ENCODE results near the gene CTIF. TPM values are rescaled to one million over a fixed set of nuclear protein-coding genes. Genes with fewer than 3 reads are reported as not detected.
A peak's percentile ranks its signal among the peaks of the same experiment; 100 is the strongest.

CTIF gene
- total RNA-seq, 1 donor from 2014 or later: 51.5 TPM

GRCh38 chr18:48910972-48911545, 372.2 kb downstream of the CTIF start:
- Mint-ChIP-seq H3K36me3 (ENCODE audit: low read depth, unreplicated experiment) (no peaks in the 10 kb centered on the region), H3K9me3 (ENCODE audit: unreplicated experiment) (no peaks in the 10 kb centered on the region), H3K27ac (ENCODE audit: unreplicated experiment) (no peak overlapping the region), H3K4me1 (ENCODE audit: unreplicated experiment) (peaks cover 6% of the 10 kb centered on the region), H3K27me3 (ENCODE audit: unreplicated experiment) (no peaks in the 10 kb centered on the region), H3K4me3 (ENCODE audit: unreplicated experiment) (no peak overlapping the region)
- no peak for TF ChIP-seq CTCF (IDR thresholded peaks at IDR 0.05; ENCODE audit: unreplicated experiment)
- no peak for DNase-seq (ENCODE audit: low spot score)

Small RNA genes within 50 kb of the gene (microRNA-seq; reads per million reads assigned to microRNA genes)
- 1.3 reads per million, percentile 19 among the genes with 10 or more reads in this experiment for gene MIR4743 (ENCODE audit: unreplicated experiment)

Other genes starting within 250 kb of the CTIF start
- 0.67 TPM for gene ZBTB7C, start 129.6 kb upstream of the CTIF start, total RNA-seq (ENCODE audit: unreplicated experiment)